BJ (cell line): ENCODE results near the gene ZCCHC7. TPM values are rescaled to one million over a fixed set of nuclear protein-coding genes. Genes with fewer than 3 reads are reported as not detected.
"Not testable (repeated sequence)": the region's sequence is repeated elsewhere in the genome, so short reads cannot be mapped to it uniquely, and the experiment has no call there.

Source experiments
- CTCF ChIA-PET: fragments of 350-600 bp; formaldehyde crosslinking; extraction: SDS; loops from one replicate; lab custom pipeline; 2021; ENCODE audit warnings: antibody characterized with exemption, inconsistent platforms; lab: Yijun Ruan, JAX
- POLR2A ChIA-PET: fragments of 300-600 bp; sonication (Branson Sonifier 250); formaldehyde crosslinking; extraction: SDS; loops from one replicate; lab custom pipeline; 2021; ENCODE audit warnings: antibody characterized with exemption; lab: Charles Lee
- DNase-seq: peaks from one replicate; pipeline ENCODE4 v3.0.0-alpha.2; 2011; ENCODE audit warnings: low read depth
- H3K27me3 ChIP-seq: 2 replicates; pipeline ENCODE4 v1.6.0; 2011; ENCODE audit warnings: low read length; ENCODE audit not compliant: control insufficient read depth, insufficient read depth
- H3K36me3 ChIP-seq: 2 replicates; pipeline ENCODE4 v1.5.1; 2011; ENCODE audit warnings: low read length; ENCODE audit not compliant: control insufficient read depth, insufficient read depth
- H3K4me3 ChIP-seq: 2 replicates; pipeline ENCODE4 v1.5.1; 2011; ENCODE audit warnings: low read depth, mild to moderate bottlenecking, control low read depth, low read length
- polyA minus RNA-seq: library from RNA; depleted of rRNA, polyadenylated mRNA; stranded (reverse); fragments of >200 nt; gene quantifications from 2 replicates; pipeline ENCODE4 v1.2.3, GENCODE V29; 2011; rRNA and poly(A)+ RNA removed
- polyA plus RNA-seq: library from polyadenylated mRNA; depleted of rRNA; stranded (reverse); fragments of >200 nt; gene quantifications from 2 replicates; pipeline ENCODE4 v1.2.3, GENCODE V29; 2011; rRNA removed
- TF ChIP-seq, protein P1 (sequence below): IDR thresholded peaks from 2 replicates; pipeline ENCODE4 v1.5.1; 2011; ENCODE audit warnings: low read depth, mild to moderate bottlenecking, control low read depth, inconsistent platforms, low read length, moderate library complexity; ENCODE audit not compliant: insufficient read depth

ZCCHC7 gene
- polyA plus RNA-seq (23.2 and 25.3 TPM in 2 replicates), polyA minus RNA-seq (17.2 and 30.7 TPM in 2 replicates)

DNA sequence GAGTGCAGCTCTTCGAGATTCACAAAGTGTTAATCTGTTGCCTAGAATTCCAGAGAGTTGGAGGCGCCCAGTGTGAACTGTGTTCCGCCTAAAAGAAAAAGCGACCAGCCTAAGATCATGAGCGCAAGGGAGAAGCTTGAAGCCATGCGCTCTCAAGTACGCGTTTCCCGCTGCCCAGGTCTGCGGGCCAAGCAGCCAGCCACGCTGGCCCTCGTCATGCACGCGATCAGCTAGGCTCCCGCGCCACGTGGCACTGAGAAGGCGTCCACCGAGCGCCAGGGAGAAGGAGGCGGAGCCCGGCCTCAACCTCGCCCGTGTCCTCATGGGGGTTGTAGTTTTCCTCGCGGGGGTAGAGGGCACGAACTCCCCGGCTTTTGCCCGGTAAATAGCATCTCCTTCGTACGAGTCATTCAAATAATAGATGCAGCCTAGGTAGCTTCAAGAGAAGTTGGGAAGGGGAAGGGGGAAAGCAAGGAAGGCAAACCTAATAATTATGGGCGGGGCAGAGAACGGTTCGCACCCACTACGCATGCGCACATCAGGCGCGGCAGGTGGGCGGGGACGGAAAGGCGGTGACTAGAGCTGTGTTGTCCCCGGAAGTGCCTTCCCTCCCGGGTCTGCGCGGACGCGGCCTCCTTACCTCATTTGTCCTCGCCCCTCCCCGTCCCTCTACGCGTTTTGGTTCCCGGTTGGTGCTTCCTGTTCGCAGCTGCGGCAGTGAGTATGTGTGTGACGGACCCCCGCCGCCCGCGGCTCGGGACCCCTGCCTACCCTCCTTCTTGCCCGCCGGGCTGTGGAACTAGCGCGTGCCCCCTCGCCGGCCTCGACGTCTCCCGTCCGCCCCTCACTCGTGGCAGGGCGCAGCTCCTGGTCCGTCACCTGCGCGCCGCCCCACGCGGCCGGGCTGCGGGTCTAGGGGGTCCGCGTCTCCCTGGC, at the start of gene ZCCHC7:
TSS of gene ZCCHC7 (plus strand) at position 668 of the 936 bp plus-strand sequence.
- peak; percentile 50 for DNase-seq
- TF ChIP-seq, protein P1, sequence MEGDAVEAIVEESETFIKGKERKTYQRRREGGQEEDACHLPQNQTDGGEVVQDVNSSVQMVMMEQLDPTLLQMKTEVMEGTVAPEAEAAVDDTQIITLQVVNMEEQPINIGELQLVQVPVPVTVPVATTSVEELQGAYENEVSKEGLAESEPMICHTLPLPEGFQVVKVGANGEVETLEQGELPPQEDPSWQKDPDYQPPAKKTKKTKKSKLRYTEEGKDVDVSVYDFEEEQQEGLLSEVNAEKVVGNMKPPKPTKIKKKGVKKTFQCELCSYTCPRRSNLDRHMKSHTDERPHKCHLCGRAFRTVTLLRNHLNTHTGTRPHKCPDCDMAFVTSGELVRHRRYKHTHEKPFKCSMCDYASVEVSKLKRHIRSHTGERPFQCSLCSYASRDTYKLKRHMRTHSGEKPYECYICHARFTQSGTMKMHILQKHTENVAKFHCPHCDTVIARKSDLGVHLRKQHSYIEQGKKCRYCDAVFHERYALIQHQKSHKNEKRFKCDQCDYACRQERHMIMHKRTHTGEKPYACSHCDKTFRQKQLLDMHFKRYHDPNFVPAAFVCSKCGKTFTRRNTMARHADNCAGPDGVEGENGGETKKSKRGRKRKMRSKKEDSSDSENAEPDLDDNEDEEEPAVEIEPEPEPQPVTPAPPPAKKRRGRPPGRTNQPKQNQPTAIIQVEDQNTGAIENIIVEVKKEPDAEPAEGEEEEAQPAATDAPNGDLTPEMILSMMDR = no peak
- POLR2A ChIA-PET = interaction anchor here (0.6 to 1.6 kb wide), 4 partner anchors 15 to 302 kb away, joined by 3 to 4 read pairs (median 3); partner anchors contain the start of gene GRHPR
- H3K27me3 ChIP-seq = no peaks in the 10 kb centered on the region
- H3K36me3 ChIP-seq = no peaks in the 10 kb centered on the region
- CTCF ChIA-PET = interaction anchor here (0.6 to 2.2 kb wide), 3 partner anchors 15 to 124 kb away, joined by 3 to 5 read pairs (median 3); no protein-coding TSS in a partner anchor
- peak within 1 kb of the TSS; percentile 84 for H3K4me3 ChIP-seq

GRCh38 chr9:37074790-37075189, 45.6 kb upstream of the ZCCHC7 start:
- CTCF ChIA-PET, POLR2A ChIA-PET, H3K4me3 ChIP-seq, H3K36me3 ChIP-seq, H3K27me3 ChIP-seq, DNase-seq: not testable (repeated sequence)

DNA sequence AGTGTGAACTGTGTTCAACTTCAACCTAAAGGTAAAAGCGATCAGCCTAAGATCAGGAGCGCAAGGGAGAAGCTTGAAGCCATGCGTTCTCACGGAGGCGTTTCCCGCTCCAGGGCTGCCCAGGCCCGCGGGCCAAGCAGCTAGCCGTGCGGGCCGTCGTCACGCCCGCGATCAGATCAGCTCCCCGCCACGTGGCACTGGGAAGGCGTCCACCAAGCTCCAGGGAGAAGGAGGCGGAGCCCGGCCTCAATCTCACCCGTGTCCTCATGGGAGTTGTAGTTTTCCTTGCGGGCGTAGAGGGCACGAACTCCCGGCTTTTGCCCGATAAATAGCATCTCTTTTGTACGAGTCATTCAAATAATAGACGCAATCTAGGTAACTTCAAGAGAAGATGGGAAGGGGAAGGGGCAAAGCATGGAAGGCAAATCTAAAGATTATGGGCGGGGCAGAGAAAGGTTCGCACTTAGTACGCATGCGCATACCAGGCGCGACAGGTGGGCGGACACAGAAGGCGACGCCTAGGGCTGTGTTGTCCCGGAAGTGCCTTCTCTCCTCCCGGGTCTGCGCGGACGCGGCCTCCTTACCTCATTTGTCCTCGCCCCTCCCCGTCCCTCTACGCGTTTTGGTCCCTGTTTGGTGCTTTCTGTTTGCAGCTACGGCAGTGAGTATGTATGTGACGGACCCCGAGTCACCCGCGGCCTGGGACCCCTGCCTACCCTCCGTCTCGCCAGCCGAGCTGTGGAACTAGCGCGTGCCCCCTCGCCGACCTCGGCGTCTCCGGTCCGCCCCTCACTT, 40.8 kb upstream of the ZCCHC7 start:
- TF ChIP-seq, protein P1 = no peak
- H3K36me3 ChIP-seq = no peaks in the 10 kb centered on the region
- ChIA-PET CTCF (interaction anchor here (0.6 to 1.3 kb wide), 3 partner anchors 9 to 17 kb away, joined by 3 to 4 read pairs (median 3); no protein-coding TSS in a partner anchor), POLR2A (interaction anchor here (0.6 to 1.0 kb wide), 2 partner anchors 41 to 500 kb away, joined by 4 to 11 read pairs; partner anchors contain the start of gene ZCCHC7)
- peaks cover 3% of the 10 kb centered on the region for H3K27me3 ChIP-seq
- peak overlapping the region; percentile 93 for H3K4me3 ChIP-seq
- DNase-seq = peak; percentile 61

GRCh38 chr9:37080165-37080628, 40.2 kb upstream of the ZCCHC7 start:
- CTCF ChIA-PET = interaction anchor here (0.6 kb wide), 1 partner anchor 8 kb away, joined by 3 read pairs; no protein-coding TSS in a partner anchor
- peak overlapping the region; percentile 93 for H3K4me3 ChIP-seq
- H3K27me3 ChIP-seq, POLR2A ChIA-PET, H3K36me3 ChIP-seq, DNase-seq: not testable (repeated sequence)

- CTCF ChIA-PET, POLR2A ChIA-PET, H3K4me3 ChIP-seq, H3K36me3 ChIP-seq, H3K27me3 ChIP-seq, DNase-seq: not testable (repeated sequence)
Measured at GRCh38 chr9:37081507-37081906, 38.9 kb upstream of the ZCCHC7 start.

GRCh38 chr9:37082214-37082765, 38.1 kb upstream of the ZCCHC7 start:
- ChIA-PET CTCF (no interaction called here), POLR2A (no interaction called here)
- DNase-seq = no peak
- no peak overlapping the region for H3K4me3 ChIP-seq
- no peaks in the 10 kb centered on the region for H3K27me3 ChIP-seq
- TF ChIP-seq, protein P1 = no peak
- H3K36me3 ChIP-seq = no peaks in the 10 kb centered on the region
